A549 (cell line): ENCODE data around the gene UBASH3B. TPM values are rescaled to one million over a fixed set of nuclear protein-coding genes. Genes with fewer than 3 reads are reported as not detected.

Experiments used
- ATAC-seq, 2 experiments: fragments of 200-7000 bp in 1 of 2; fragments of >200 bp in 1 of 2; cut with Nextera tagmentation in 1 of 2; cut with Tn5 transposase in 1 of 2; 3 replicates each; pipeline versions ENCODE4 v1.8.0 to v1.9.1; 2018 to 2020; ENCODE audit warnings: mild to moderate bottlenecking in 1 of 2, moderate library complexity in 1 of 2
- CTCF ChIA-PET: fragments of 300-600 bp; sonication (Branson Sonifier 250); formaldehyde crosslinking; extraction: SDS; loops from one replicate; lab custom pipeline; 2021; ENCODE audit warnings: antibody characterized with exemption, inconsistent platforms; lab: Yijun Ruan, JAX
- POLR2A ChIA-PET: fragments of 350-600 bp; formaldehyde crosslinking; extraction: SDS; loops from one replicate; lab custom pipeline; 2021; ENCODE audit warnings: antibody characterized with exemption, inconsistent platforms; lab: Yijun Ruan, JAX
- DNase-seq, 2 experiments: peaks; one replicate each; pipeline versions ENCODE4 v3.0.0 to v3.0.0-alpha.2; 2011 to 2016; ENCODE audit warnings: low read depth in 1 of 2, low spot score in 1 of 2
- FAIRE-seq: peaks from 2 replicates; lab custom pipeline; 2011; peaks lifted over from hg19 to GRCh38; lab: Jason Lieb, UNC
- H3K27ac ChIP-seq, 2 experiments: fragments of >200 bp; sonication (Bioruptor Twin); formaldehyde crosslinking; 3 replicates each; pipeline ENCODE4 v1.5.1; 2016 to 2017
- H3K4me1 ChIP-seq: fragments of >200 bp; sonication (Bioruptor Twin); formaldehyde crosslinking; 3 replicates; pipeline ENCODE4 v1.6.1; 2016
- H3K4me2 ChIP-seq: fragments of >200 bp; sonication (Bioruptor Twin); formaldehyde crosslinking; 3 replicates; pipeline ENCODE4 v1.6.1; 2016
- H3K4me3 ChIP-seq: fragments of >200 bp; sonication (Bioruptor Twin); formaldehyde crosslinking; 3 replicates; pipeline ENCODE4 v1.5.1; 2016
- H3K9me3 ChIP-seq: fragments of >200 bp; sonication (Bioruptor Twin); formaldehyde crosslinking; 3 replicates; pipeline ENCODE4 v1.6.1; 2016
- BCL3 ChIP-seq: fragments of >200 bp; sonication (Bioruptor Twin); formaldehyde crosslinking; IDR thresholded peaks from 3 replicates; pipeline ENCODE4 v1.6.1; 2016
- BHLHE40 ChIP-seq: IDR thresholded peaks from 2 replicates; pipeline ENCODE4 v1.6.1; 2012; ENCODE audit warnings: low read depth, low read length, inconsistent platforms
- CBX8 ChIP-seq: fragments of 200-600 bp; sonication (generic); IDR thresholded peaks from 2 replicates; pipeline ENCODE4 v1.6.1; 2016
- CEBPB ChIP-seq, 2 experiments: fragments of >200 bp in 1 of 2; sonication (Bioruptor Twin) in 1 of 2; formaldehyde crosslinking in 1 of 2; IDR thresholded peaks; 2 replicates each; pipeline ENCODE4 v1.6.1; 2012 to 2016
- CHD2 ChIP-seq: fragments of 150-350 bp; IDR thresholded peaks from 2 replicates; pipeline ENCODE4 v1.6.1; 2014; ENCODE audit warnings: low read length; ENCODE audit not compliant: partially characterized antibody
- CTCF ChIP-seq: fragments of >200 bp; sonication (Bioruptor Twin); formaldehyde crosslinking; IDR thresholded peaks from 3 replicates; pipeline ENCODE4 v1.5.1; 2016
- EHMT2 ChIP-seq: fragments of 200-600 bp; sonication (generic); IDR thresholded peaks from 2 replicates; pipeline ENCODE4 v1.6.1; 2016; ENCODE audit warnings: antibody characterized with exemption, low read depth, mild to moderate bottlenecking, moderate library complexity
- EP300 ChIP-seq, 2 experiments: fragments of >200 bp; sonication (Bioruptor Twin); formaldehyde crosslinking; IDR thresholded peaks; 2 replicates in 1 of 2; 3 replicates in 1 of 2; pipeline ENCODE4 v1.6.1; 2016 to 2017
- FOSL2 ChIP-seq, 2 experiments: fragments of 450-650 bp in 1 of 2; fragments of >200 bp in 1 of 2; sonication (Bioruptor Twin) in 1 of 2; formaldehyde crosslinking; IDR thresholded peaks; 2 replicates each; pipeline versions ENCODE4 v1.5.0 to v1.6.1; 2016 to 2020; ENCODE audit warnings: mild to moderate bottlenecking in 1 of 2, moderate library complexity in 1 of 2
- HDAC2 ChIP-seq: fragments of 200-600 bp; sonication (generic); IDR thresholded peaks from 2 replicates; pipeline ENCODE4 v1.6.1; 2016
- HES2 ChIP-seq: fragments of >200 bp; sonication (Bioruptor Twin); formaldehyde crosslinking; IDR thresholded peaks from 2 replicates; pipeline ENCODE4 v1.6.1; 2016
- HMGXB4 ChIP-seq: fragments of 250-450 bp; sonication (Bioruptor Pico); IDR thresholded peaks from 2 replicates; pipeline ENCODE4 v1.5.0; 2021; ENCODE audit warnings: mild to moderate bottlenecking, moderate library complexity, borderline replicate concordance
- JUN ChIP-seq, 2 experiments: fragments of >200 bp; sonication (Bioruptor Twin); formaldehyde crosslinking; IDR thresholded peaks; 2 replicates in 1 of 2; 3 replicates in 1 of 2; pipeline ENCODE4 v1.6.1; 2016 to 2017
- JUNB ChIP-seq: fragments of >200 bp; sonication (Bioruptor Twin); formaldehyde crosslinking; IDR thresholded peaks from 2 replicates; pipeline ENCODE4 v1.6.1; 2016
- KDM1A ChIP-seq: fragments of 200-600 bp; sonication (generic); IDR thresholded peaks from 2 replicates; pipeline ENCODE4 v1.6.1; 2016; ENCODE audit warnings: low read depth, mild to moderate bottlenecking
- NFE2L2 ChIP-seq: fragments of 150-350 bp; conservative IDR thresholded peaks from 2 replicates; pipeline ENCODE4 v1.6.1; 2014; ENCODE audit warnings: low read length
- NR3C1 ChIP-seq: fragments of >200 bp; sonication (Bioruptor Twin); formaldehyde crosslinking; IDR thresholded peaks from 3 replicates; pipeline ENCODE4 v1.6.1; 2017
- PBX3 ChIP-seq: IDR thresholded peaks from 2 replicates; pipeline ENCODE4 v1.6.1; 2012
- PHF8 ChIP-seq: fragments of 200-600 bp; sonication (generic); IDR thresholded peaks from 2 replicates; pipeline ENCODE4 v1.6.1; 2016; ENCODE audit warnings: low read depth, mild to moderate bottlenecking, antibody characterized with exemption, moderate library complexity, borderline replicate concordance
- POLR2A ChIP-seq: IDR thresholded peaks from 2 replicates; pipeline ENCODE4 v1.6.1; 2012; ENCODE audit warnings: mild to moderate bottlenecking, low read length
- RAD21 ChIP-seq, 2 experiments: fragments of >200 bp in 1 of 2; sonication (Bioruptor Twin) in 1 of 2; formaldehyde crosslinking in 1 of 2; IDR thresholded peaks in 1 of 2; conservative IDR thresholded peaks in 1 of 2; 2 replicates in 1 of 2; 3 replicates in 1 of 2; pipeline ENCODE4 v1.6.1; 2012 to 2018; ENCODE audit warnings: inconsistent platforms in 1 of 2
- RARB ChIP-seq: fragments of 250-450 bp; sonication (Bioruptor Pico); IDR thresholded peaks from 2 replicates; pipeline ENCODE4 v1.8.0; 2021; ENCODE audit warnings: mild to moderate bottlenecking, moderate library complexity
- RCOR1 ChIP-seq: fragments of 150-350 bp; IDR thresholded peaks from 2 replicates; pipeline ENCODE4 v1.6.1; 2014; ENCODE audit warnings: antibody characterized with exemption, low read length, low read depth
- RNF2 ChIP-seq: fragments of 200-600 bp; sonication (generic); IDR thresholded peaks from 2 replicates; pipeline ENCODE4 v1.6.1; 2016; ENCODE audit warnings: low read depth, mild to moderate bottlenecking, antibody characterized with exemption, moderate library complexity, borderline replicate concordance
- ZC3H11A ChIP-seq: fragments of 450-650 bp; IDR thresholded peaks from 2 replicates; pipeline ENCODE4 v1.6.1; 2014; ENCODE audit warnings: antibody characterized with exemption, mild to moderate bottlenecking
- ZFP36 ChIP-seq: fragments of 450-650 bp; IDR thresholded peaks from 2 replicates; pipeline ENCODE4 v1.6.1; 2014; ENCODE audit warnings: borderline replicate concordance; ENCODE audit not compliant: partially characterized antibody
- ZNF302 ChIP-seq: fragments of 250-450 bp; sonication (Bioruptor Pico); IDR thresholded peaks from 2 replicates; pipeline ENCODE4 v1.9.0; 2021; ENCODE audit warnings: inconsistent platforms, mild to moderate bottlenecking, moderate library complexity
- WGBS: methylation state at CpG from one replicate; pipeline ENCODE4 v1.1.6; 2017; ENCODE audit errors: missing lambda C conversion rate; 5-methylcytosine and 5-hydroxymethylcytosine counted together
- polyA plus RNA-seq, 4 experiments: library from polyadenylated mRNA; depleted of rRNA in 3 of 4; stranded (reverse); fragments of >200 nt; fragmentation: RNase III in 1 of 4; extraction: RNeasy Plus Mini Kit Qiagen cat#74134 plus additional on column Dnase treatment in 1 of 4; gene quantifications; 2 replicates in 3 of 4; 3 replicates in 1 of 4; pipeline ENCODE4 v1.2.3, GENCODE V29; 2011 to 2017

The UBASH3B gene
- polyA plus RNA-seq, 2 of the 4 experiments (the other 2 are of a cell fraction): 33.4 to 43.0 TPM

- Histone ChIP-seq H3K4me3 (no peak overlapping the region), H3K4me1 (peaks cover 8% of the 10 kb centered on the region; the same call in 1 of the 3 replicates), H3K27ac (no peak overlapping the region), H3K9me3 (no peaks in the 10 kb centered on the region), H3K4me2 (no peak overlapping the region)
- DNase-seq (no peak), FAIRE-seq (no peak), ATAC-seq (peak; percentile 19; a peak in 2 of 6 replicates)
- ChIA-PET CTCF (interaction anchor here (0.9 kb wide), 1 partner anchor 51 kb away, joined by 5 read pairs; no protein-coding TSS in a partner anchor), POLR2A (no interaction called here)
- WGBS: 64% methylated on average over 2 of the region's 2 CpGs
- TF ChIP-seq ZNF302 (CRISPR knock-in tag) (no peak), JUNB (no peak), JUN (IDR thresholded peaks at IDR 0.05) (no peak), CBX8 (no peak), ZC3H11A (no peak), CTCF (no peak), NR3C1 (no peak), HMGXB4 (CRISPR knock-in tag) (no peak), ZFP36 (no peak)
Measured at GRCh38 chr11:122803306-122803705, 147.8 kb downstream of the UBASH3B start.

GRCh38 chr11:122803716-122804115, 148.2 kb downstream of the UBASH3B start:
- Histone ChIP-seq H3K4me2 (no peak overlapping the region), H3K4me1 (peaks cover 8% of the 10 kb centered on the region; the same call in 1 of the 3 replicates), H3K27ac (no peak overlapping the region), H3K9me3 (no peaks in the 10 kb centered on the region), H3K4me3 (no peak overlapping the region)
- DNase-seq (no peak), FAIRE-seq (no peak), ATAC-seq (peak; percentile 31 to 34; a peak in 2 of 6 replicates)
- CTCF ChIA-PET: interaction anchor here (0.9 to 1.4 kb wide), 4 partner anchors 8 to 171 kb away, joined by 3 to 5 read pairs (median 4); no protein-coding TSS in a partner anchor
- TF ChIP-seq RARB (CRISPR knock-in tag) (no peak), ZC3H11A (no peak), BHLHE40 (no peak), FOSL2 (IDR thresholded peaks at IDR 0.05) (no peak), FOSL2 (CRISPR knock-in tag; IDR thresholded peaks at IDR 0.05) (no peak), RCOR1 (no peak), RNF2 (no peak), HES2 (no peak), JUNB (no peak), PHF8 (no peak), POLR2A (no peak), NR3C1 (no peak), RAD21 (conservative IDR thresholded peaks at IDR 0.05 in 1 of 2, IDR thresholded peaks at IDR 0.05 in 1 of 2) (no peak), EP300 (IDR thresholded peaks at IDR 0.05) (no peak)
- POLR2A ChIA-PET: no interaction called here
- 100% methylated on average over 4 of the region's 5 CpGs for WGBS

GRCh38 chr11:122804161-122804560, 148.6 kb downstream of the UBASH3B start:
- H3K4me3 ChIP-seq: no peak overlapping the region
- FAIRE-seq (no peak), DNase-seq (no peak), ATAC-seq (peak; percentile 25 to 70; a peak in 2 of 6 replicates)
- CTCF ChIA-PET: interaction anchor here (0.9 to 1.4 kb wide), 4 partner anchors 9 to 172 kb away, joined by 3 to 5 read pairs (median 4); no protein-coding TSS in a partner anchor
- 88% methylated on average over 4 of the region's 4 CpGs for WGBS
- H3K4me2 ChIP-seq: no peak overlapping the region
- H3K9me3 ChIP-seq: no peaks in the 10 kb centered on the region
- POLR2A ChIA-PET: no interaction called here
- H3K27ac ChIP-seq: no peak overlapping the region
- H3K4me1 ChIP-seq: peaks cover 8% of the 10 kb centered on the region; the same call in 1 of the 3 replicates
- no peak for TF ChIP-seq KDM1A
- no peak for TF ChIP-seq CTCF
- no peak for TF ChIP-seq HDAC2
- no peak for TF ChIP-seq NFE2L2
- no peak for TF ChIP-seq EHMT2
- no peak for TF ChIP-seq EP300 (IDR thresholded peaks at IDR 0.05)
- TF ChIP-seq CHD2: no peak
- TF ChIP-seq CEBPB (IDR thresholded peaks at IDR 0.05): no peak
- TF ChIP-seq PBX3: no peak
- TF ChIP-seq BCL3: no peak
